ENCODE data around the gene KRR1. TPM values are rescaled to one million over a fixed set of nuclear protein-coding genes. Genes with fewer than 3 reads are reported as not detected.

Gene KRR1
- total RNA-seq, 6 experiments from 2014 or later: 14.1 to 25.3 (median 20.3) TPM

GRCh38 chr12:75491169-75491568 is 20.2 kb downstream of the KRR1 start:
- Histone ChIP-seq H3K4me1 (peaks cover 0 to 8% (median 2%) of the 10 kb centered on the region in 4 donors), H3K36me3 (peaks cover 0 to 1% (median under 1%) of the 10 kb centered on the region in 4 donors), H3K27ac (no peak overlapping the region), H3K4me3 (no peak overlapping the region), H3K27me3 (no peaks in the 10 kb centered on the region), H3K9me3 (no peaks in the 10 kb centered on the region)
- 62% methylated on average over 2 of the region's 2 CpGs for WGBS (ENCODE audit: insufficient coverage, low coverage, low lambda C conversion rate, missing lambda C conversion rate)
- intact Hi-C loops (cut with DNase I): no loop called here
- DNase-seq (peak in 1 of 3 donors; percentile 61), ATAC-seq (peak; percentile 91 to 96 (median 94))
- TF ChIP-seq CTCF (IDR thresholded peaks at IDR 0.05): no peak
- TF ChIP-seq POLR2A (IDR thresholded peaks at IDR 0.05): no peak

GRCh38 chr12:75489613-75490210 is 21.7 kb downstream of the KRR1 start:
- no peaks in the 10 kb centered on the region for H3K9me3 ChIP-seq
- peaks cover 0 to 8% (median 2%) of the 10 kb centered on the region in 4 donors for H3K4me1 ChIP-seq
- DNase-seq (no peak), ATAC-seq (no peak)
- H3K27ac ChIP-seq: no peak overlapping the region
- no peaks in the 10 kb centered on the region for H3K36me3 ChIP-seq
- no peak overlapping the region for H3K4me3 ChIP-seq
- no peaks in the 10 kb centered on the region for H3K27me3 ChIP-seq
- intact Hi-C loops (cut with DNase I): no loop called here
- TF ChIP-seq POLR2A (IDR thresholded peaks at IDR 0.05) (no peak), CTCF (IDR thresholded peaks at IDR 0.05) (no peak)
- WGBS (ENCODE audit: insufficient coverage, low coverage, low lambda C conversion rate, missing lambda C conversion rate): 73% methylated on average over 7 of the region's 7 CpGs

GRCh38 chr12:75489187-75489586 is 22.2 kb downstream of the KRR1 start:
- H3K4me3 ChIP-seq: no peak overlapping the region
- peaks cover 0 to 8% (median 2%) of the 10 kb centered on the region in 4 donors for H3K4me1 ChIP-seq
- TF ChIP-seq CTCF (IDR thresholded peaks at IDR 0.05): no peak
- TF ChIP-seq POLR2A (IDR thresholded peaks at IDR 0.05): no peak
- H3K9me3 ChIP-seq: no peaks in the 10 kb centered on the region
- H3K27ac ChIP-seq: no peak overlapping the region
- ATAC-seq (no peak), DNase-seq (no peak)
- H3K36me3 ChIP-seq: no peaks in the 10 kb centered on the region
- 95% methylated on average over 2 of the region's 2 CpGs for WGBS (ENCODE audit: insufficient coverage, low coverage, low lambda C conversion rate, missing lambda C conversion rate)
- no peaks in the 10 kb centered on the region for H3K27me3 ChIP-seq
- intact Hi-C loops (cut with DNase I): no loop called here

- no peaks in the 10 kb centered on the region for H3K9me3 ChIP-seq
- TF ChIP-seq POLR2A (IDR thresholded peaks at IDR 0.05): no peak
- TF ChIP-seq CTCF (IDR thresholded peaks at IDR 0.05): peak; percentile 15 to 37 (median 24)
- DNase-seq (no peak), ATAC-seq (peak; percentile 50 to 62 (median 54))
- H3K36me3 ChIP-seq: no peaks in the 10 kb centered on the region
- H3K27ac ChIP-seq: no peak overlapping the region
- no peaks in the 10 kb centered on the region for H3K27me3 ChIP-seq
- H3K4me1 ChIP-seq: peaks cover 0 to 8% (median 2%) of the 10 kb centered on the region in 4 donors
- intact Hi-C loops (cut with DNase I): no loop called here
- no peak overlapping the region for H3K4me3 ChIP-seq
These were observed 22.9 kb downstream of the KRR1 start for GRCh38 chr12:75488553-75488952.
